Measurements from ENCODE around the gene ZNF195.
"Not testable (repeated sequence)": the region's sequence is repeated elsewhere in the genome, so short reads cannot be mapped to it uniquely, and the experiment has no call there.

GRCh38 chr11:3408058-3408605 lies 29.2 kb upstream of the ZNF195 start:
- TF ChIP-seq YY1 (IDR thresholded peaks at IDR 0.05; ENCODE audit: low read depth, low read length); CHD2 (IDR thresholded peaks at IDR 0.05; ENCODE audit: low read length); CTCF (IDR thresholded peaks at IDR 0.05; ENCODE audit: control extremely low read depth in 1 of 3, insufficient read depth in 1 of 3, low read depth in 1 of 3, low read length in 3 of 3); ASH2L (IDR thresholded peaks at IDR 0.05; ENCODE audit: low read length); HDAC2 (IDR thresholded peaks at IDR 0.05; ENCODE audit: borderline replicate concordance in 1 of 2, low read depth in 2 of 2, low read length in 2 of 2); CEBPB (IDR thresholded peaks at IDR 0.05; ENCODE audit: low read depth, low read length); TAF1 (IDR thresholded peaks at IDR 0.05; ENCODE audit: low read depth, low read length); POLR2A (IDR thresholded peaks at IDR 0.05; ENCODE audit: control extremely low read depth in 1 of 2, low read depth in 2 of 2, low read length in 2 of 2); NRF1 (IDR thresholded peaks at IDR 0.05; ENCODE audit: low read depth, low read length): not testable (repeated sequence)

Measured in H1 (cell line).